ENCODE results near the gene RAB3IP. TPM values are rescaled to one million over a fixed set of nuclear protein-coding genes. Genes with fewer than 3 reads are reported as not detected.

RAB3IP gene
- total RNA-seq, 1 experiment from 2014 or later: 16.5 TPM

- in situ Hi-C loops (cut with HindIII; ENCODE audit: low pct_unique_long_range_greater_than_20kb, low sequenced_read_pairs): no loop called here
- peak; percentile 24 for DNase-seq (ENCODE audit: low read depth, low spot score)
These were observed 82.9 kb downstream of the RAB3IP start for GRCh38 chr12:69821456-69822159.

GRCh38 chr12:69822201-69822860, 83.7 kb downstream of the RAB3IP start:
- in situ Hi-C loops (cut with HindIII; ENCODE audit: low pct_unique_long_range_greater_than_20kb, low sequenced_read_pairs): no loop called here
- no peak for DNase-seq (ENCODE audit: low read depth, low spot score)

- in situ Hi-C loops (cut with HindIII; ENCODE audit: low pct_unique_long_range_greater_than_20kb, low sequenced_read_pairs): no loop called here
- DNase-seq (ENCODE audit: low read depth, low spot score): no peak
These were observed 85.4 kb downstream of the RAB3IP start for GRCh38 chr12:69824028-69824427.

GRCh38 chr12:69824966-69825560, 86.4 kb downstream of the RAB3IP start, which contains the start of gene MYRFL:
Gene MYRFL, plus strand, starts transcription at chr12:69825227. Its CDS starts 291 bp downstream, at chr12:69825518.
- DNase-seq (ENCODE audit: low read depth, low spot score): no peak
- in situ Hi-C loops (cut with HindIII; ENCODE audit: low pct_unique_long_range_greater_than_20kb, low sequenced_read_pairs): no loop called here

DNA sequence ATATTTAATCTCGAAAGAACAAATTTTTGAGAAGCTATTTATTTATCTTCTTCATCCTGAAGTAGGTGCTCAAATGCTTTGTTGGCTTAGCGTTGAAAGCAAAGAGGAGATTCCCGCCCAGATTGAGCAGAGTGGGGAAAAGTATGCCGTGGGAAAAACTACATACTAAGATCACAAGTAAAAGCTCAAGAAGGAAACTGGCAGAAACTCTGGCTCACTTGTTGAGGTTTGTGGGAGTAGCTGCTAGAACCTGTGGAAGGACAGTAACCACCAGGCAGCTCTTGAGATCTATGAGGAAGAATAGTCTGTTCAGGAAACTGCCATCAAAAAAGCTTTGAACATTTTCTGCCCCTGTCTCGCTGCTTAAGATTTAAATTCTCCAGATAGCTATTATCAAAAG, 90.2 kb downstream of the RAB3IP start:
- in situ Hi-C loops (cut with HindIII; ENCODE audit: low pct_unique_long_range_greater_than_20kb, low sequenced_read_pairs): no loop called here

DNA sequence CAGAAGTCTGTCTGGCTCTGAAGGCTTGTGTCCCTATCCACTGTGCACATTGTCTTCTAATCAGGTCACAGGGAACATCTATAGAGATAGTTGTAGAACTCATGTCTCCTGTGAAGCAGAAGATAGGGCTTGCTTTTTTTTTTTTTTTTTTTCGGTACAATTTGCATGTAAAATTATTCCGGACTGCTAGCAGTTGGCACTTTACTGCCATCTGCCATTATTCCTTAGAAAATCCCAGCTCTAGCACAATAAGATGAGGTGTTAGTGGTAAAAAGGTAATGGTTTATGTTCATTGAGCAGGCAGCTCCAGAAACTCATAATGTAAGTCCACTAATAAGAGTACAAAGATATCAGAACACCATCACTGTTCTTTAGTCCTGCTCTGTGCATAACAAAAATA, 95.0 kb downstream of the RAB3IP start:
- in situ Hi-C loops (cut with HindIII; ENCODE audit: low pct_unique_long_range_greater_than_20kb, low sequenced_read_pairs): no loop called here
- no peak for DNase-seq (ENCODE audit: low read depth, low spot score)

More for the DNA sequence above, 90.2 kb downstream of the RAB3IP start:
- no peak for DNase-seq (ENCODE audit: low read depth, low spot score)

DNA sequence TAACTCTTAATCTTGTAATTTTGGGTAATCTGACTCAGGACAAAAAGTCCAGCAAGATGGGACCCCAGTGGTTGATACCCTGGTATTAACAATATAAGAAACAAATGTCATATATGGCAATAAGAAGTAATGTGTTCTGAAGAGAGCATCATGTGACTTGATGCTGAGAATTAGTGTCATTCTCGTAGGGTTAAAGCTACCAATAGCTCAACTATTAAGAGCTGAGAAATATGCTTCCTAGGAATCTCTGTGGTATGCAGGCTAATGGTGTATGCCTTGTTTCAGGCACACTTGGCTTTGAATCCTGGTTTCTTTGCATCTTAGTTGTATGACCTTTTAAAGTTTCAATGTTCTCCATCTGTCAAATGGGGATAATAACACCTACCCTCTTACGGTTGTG, 95.5 kb downstream of the RAB3IP start:
- in situ Hi-C loops (cut with HindIII; ENCODE audit: low pct_unique_long_range_greater_than_20kb, low sequenced_read_pairs): no loop called here
- no peak for DNase-seq (ENCODE audit: low read depth, low spot score)

DNA sequence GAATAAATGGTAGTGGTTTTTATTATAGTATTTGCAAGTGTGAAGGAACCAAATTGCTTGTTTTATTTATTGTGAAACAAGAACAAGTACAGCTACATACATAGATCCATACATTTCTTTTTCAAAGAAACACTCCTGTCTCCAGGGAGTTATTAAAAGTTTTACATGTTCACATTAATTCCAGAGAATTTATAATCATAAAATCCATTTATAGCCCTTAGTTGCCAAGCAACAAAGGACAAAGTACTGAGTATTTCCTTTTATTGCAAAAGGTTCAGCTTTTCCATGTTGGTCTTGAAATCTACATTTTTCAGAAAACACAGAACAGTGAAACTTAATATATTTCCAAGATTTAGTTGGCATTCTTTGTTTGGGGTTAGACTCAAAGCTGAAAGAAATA, 95.9 kb downstream of the RAB3IP start:
- DNase-seq (ENCODE audit: low read depth, low spot score): no peak
- in situ Hi-C loops (cut with HindIII; ENCODE audit: low pct_unique_long_range_greater_than_20kb, low sequenced_read_pairs): no loop called here

DNA sequence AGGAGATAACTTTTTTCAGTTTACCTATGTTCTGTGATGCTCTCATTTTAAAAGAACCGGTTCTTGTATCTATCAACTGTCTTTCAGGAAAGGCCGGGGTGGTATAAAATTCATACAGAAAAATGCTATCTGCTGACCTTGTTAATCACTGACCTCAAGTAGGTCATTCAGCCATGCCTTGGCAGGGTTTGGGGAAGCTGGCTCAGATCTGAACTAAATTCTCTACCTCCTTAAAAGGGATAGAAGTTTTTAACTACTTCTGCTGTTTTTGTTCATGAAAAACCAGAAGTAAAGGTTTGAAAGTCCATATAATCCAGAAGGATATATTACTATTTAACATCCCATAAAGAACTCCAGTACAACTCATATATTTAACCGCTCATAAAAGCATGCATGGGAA, 96.4 kb downstream of the RAB3IP start:
- in situ Hi-C loops (cut with HindIII; ENCODE audit: low pct_unique_long_range_greater_than_20kb, low sequenced_read_pairs): no loop called here
- no peak for DNase-seq (ENCODE audit: low read depth, low spot score)

GRCh38 chr12:69836015-69836414, 97.4 kb downstream of the RAB3IP start:
- DNase-seq (ENCODE audit: low read depth, low spot score): no peak
- in situ Hi-C loops (cut with HindIII; ENCODE audit: low pct_unique_long_range_greater_than_20kb, low sequenced_read_pairs): no loop called here

- peak; percentile 91 for DNase-seq (ENCODE audit: low read depth, low spot score)
These were observed 98.5 kb downstream of the RAB3IP start for GRCh38 chr12:69837191-69837590.

GRCh38 chr12:69837657-69838415, 99.2 kb downstream of the RAB3IP start:
- in situ Hi-C loops (cut with HindIII; ENCODE audit: low pct_unique_long_range_greater_than_20kb, low sequenced_read_pairs): no loop called here
- peak; percentile 87 for DNase-seq (ENCODE audit: low read depth, low spot score)

More at GRCh38 chr12:69837191-69837590, 98.5 kb downstream of the RAB3IP start:
- in situ Hi-C loops (cut with HindIII; ENCODE audit: low pct_unique_long_range_greater_than_20kb, low sequenced_read_pairs): no loop called here

DNA sequence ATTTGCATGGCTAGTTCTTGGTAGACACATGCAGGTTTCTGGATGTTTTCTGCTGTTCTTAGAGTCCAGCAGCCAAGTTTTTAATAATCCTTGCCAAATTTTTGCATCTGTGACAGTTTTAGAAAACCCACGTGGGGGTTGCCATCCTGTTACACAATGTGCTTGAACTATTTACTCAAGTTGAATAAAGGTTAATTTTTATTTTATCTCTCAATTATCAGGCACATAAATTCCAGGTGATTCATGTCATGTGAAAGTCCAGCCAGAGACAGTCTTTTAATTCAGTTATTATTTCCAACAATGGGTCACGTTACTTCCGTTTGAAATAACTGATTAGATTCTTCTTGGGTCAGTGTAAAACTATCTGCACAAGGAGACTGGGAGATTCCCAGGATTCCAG, 102.1 kb downstream of the RAB3IP start:
- in situ Hi-C loops (cut with HindIII; ENCODE audit: low pct_unique_long_range_greater_than_20kb, low sequenced_read_pairs): no loop called here
- no peak for DNase-seq (ENCODE audit: low read depth, low spot score)

GRCh38 chr12:69843608-69844007, 104.9 kb downstream of the RAB3IP start:
- in situ Hi-C loops (cut with HindIII; ENCODE audit: low pct_unique_long_range_greater_than_20kb, low sequenced_read_pairs): no loop called here
- DNase-seq (ENCODE audit: low read depth, low spot score): no peak

- DNase-seq (ENCODE audit: low read depth, low spot score): no peak
- in situ Hi-C loops (cut with HindIII; ENCODE audit: low pct_unique_long_range_greater_than_20kb, low sequenced_read_pairs): no loop called here
These were observed 105.8 kb downstream of the RAB3IP start for GRCh38 chr12:69844416-69844815.

DNA sequence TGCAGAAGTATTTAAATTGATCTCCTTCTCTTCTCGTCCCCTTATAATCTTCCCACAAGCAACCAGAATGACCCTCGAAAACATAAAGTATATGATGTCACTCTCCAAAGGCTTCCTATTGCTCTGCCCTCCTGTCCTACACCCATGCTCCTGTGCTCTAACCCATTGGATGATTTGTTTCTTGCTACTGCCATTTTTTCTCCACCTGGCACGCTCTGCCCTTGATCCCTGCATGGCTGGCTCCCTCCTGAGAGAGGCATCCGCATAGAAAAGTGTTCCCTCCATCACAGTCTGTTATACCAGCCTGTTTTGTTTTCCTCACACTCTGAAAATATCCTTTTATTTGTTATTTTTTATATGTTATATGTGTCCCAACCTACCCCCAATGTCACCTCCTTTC, 106.2 kb downstream of the RAB3IP start:
- no peak for DNase-seq (ENCODE audit: low read depth, low spot score)
- in situ Hi-C loops (cut with HindIII; ENCODE audit: low pct_unique_long_range_greater_than_20kb, low sequenced_read_pairs): no loop called here

- in situ Hi-C loops (cut with HindIII; ENCODE audit: low pct_unique_long_range_greater_than_20kb, low sequenced_read_pairs): no loop called here
- no peak for DNase-seq (ENCODE audit: low read depth, low spot score)
These were observed 108.3 kb downstream of the RAB3IP start for GRCh38 chr12:69846976-69847375.

GRCh38 chr12:69851976-69852375, 113.3 kb downstream of the RAB3IP start:
- no peak for DNase-seq (ENCODE audit: low read depth, low spot score)
- in situ Hi-C loops (cut with HindIII; ENCODE audit: low pct_unique_long_range_greater_than_20kb, low sequenced_read_pairs): no loop called here
